Measurements from ENCODE around the gene NR2F2. TPM values are rescaled to one million over a fixed set of nuclear protein-coding genes. Genes with fewer than 3 reads are reported as not detected.

NR2F2 gene
- total and polyA plus RNA-seq, 2 donors (not counting 1 experiment from before 2014, with no cell fraction given): not detected

GRCh38 chr15:96340598-96341512 lies 10.4 kb downstream of the NR2F2 start:
- Histone ChIP-seq H3K9me3 (ENCODE audit: control extremely low read depth in 1 of 3, control insufficient read depth in 2 of 3, insufficient read depth in 1 of 3, low read length in 2 of 3) (peaks cover 0 to 31% (median 0%) of the 10 kb centered on the region in 3 donors), H3K4me1 (ENCODE audit: control insufficient read depth in 2 of 2, insufficient read depth in 2 of 2, low read length in 2 of 2) (peaks cover 0 to 3% of the 10 kb centered on the region in 2 donors), H3K79me2 (ENCODE audit: control insufficient read depth, insufficient read depth, low read length) (no peaks in the 10 kb centered on the region), H4K20me1 (ENCODE audit: control insufficient read depth, insufficient read depth, low read length, poor library complexity, severe bottlenecking) (no peaks in the 10 kb centered on the region), H3K4me2 (replicated peaks; ENCODE audit: low read depth, low read length, poor library complexity, severe bottlenecking) (no peak overlapping the region), H3K27ac (ENCODE audit: low read length in 2 of 2) (no peak overlapping the region), H2AFZ (ENCODE audit: insufficient read depth, low read depth, low read length, poor library complexity, severe bottlenecking) (peak overlapping the region; percentile 16), H3K27me3 (replicated peaks in 1 of 4; ENCODE audit: control extremely low read depth in 1 of 4, control insufficient read depth in 3 of 4, insufficient read depth in 4 of 4, low read length in 3 of 4) (peaks cover 0 to 75% (median 39%) of the 10 kb centered on the region in 4 experiments), H3K9ac (ENCODE audit: low read length) (no peak overlapping the region), H3K4me3 (ENCODE audit: control extremely low read depth in 1 of 5, extremely low read depth in 1 of 5, insufficient read depth in 1 of 5, low read depth in 2 of 5, low read length in 4 of 5) (no peak overlapping the region), H3K36me3 (replicated peaks in 1 of 2; ENCODE audit: control extremely low read depth in 1 of 2, control insufficient read depth in 1 of 2, extremely low read depth in 1 of 2, insufficient read depth in 2 of 2, low read length in 1 of 2) (no peaks in the 10 kb centered on the region)
- Mint-ChIP-seq H3K27me3 (peaks cover 81% of the 10 kb centered on the region), H3K27ac (no peak overlapping the region), H3K9me3 (ENCODE audit: insufficient read depth) (no peaks in the 10 kb centered on the region), H3K4me1 (no peaks in the 10 kb centered on the region), H3K4me3 (no peak overlapping the region)
- CTCF ChIA-PET: no interaction called here
- POLR2A ChIA-PET: no interaction called here
- no peak for ATAC-seq (ENCODE audit: low read depth)
- intact Hi-C loops (cut with micrococcal nuclease): no loop called here
- 12% methylated on average over 30 of the region's 63 CpGs for WGBS (ENCODE audit: insufficient coverage)
- DNase-seq: no peak
- TF ChIP-seq CTCF (IDR thresholded peaks at IDR 0.05) (no peak), EZH2 (IDR thresholded peaks at IDR 0.05; ENCODE audit: borderline replicate concordance, insufficient read depth, low read depth, low read length, poor library complexity, severe bottlenecking) (no peak)
